ENCODE data around the gene CD24.
"Not testable (repeated sequence)": the region's sequence is repeated elsewhere in the genome, so short reads cannot be mapped to it uniquely, and the experiment has no call there.

The CD24 gene

GRCh38 chr6:106975738-106976064 is 1.2 kb upstream of the CD24 start:
- H3K4me3 ChIP-seq (ENCODE audit: low read length): peak overlapping the region; percentile 39
- no peak for TF ChIP-seq CTCF (conservative IDR thresholded peaks at IDR 0.05; ENCODE audit: low read depth, low read length)
- DNase-seq (ENCODE audit: low read depth): no peak

GRCh38 chr6:106974999-106975737 is 639 bp upstream of the CD24 start:
- TF ChIP-seq CTCF (conservative IDR thresholded peaks at IDR 0.05; ENCODE audit: low read depth, low read length): no peak
- H3K4me3 ChIP-seq (ENCODE audit: low read length): peak overlapping the region; percentile 55
- no peak for DNase-seq (ENCODE audit: low read depth)

- no peak for DNase-seq (ENCODE audit: low read depth)
- TF ChIP-seq CTCF (conservative IDR thresholded peaks at IDR 0.05; ENCODE audit: low read depth, low read length): no peak
- H3K4me3 ChIP-seq (ENCODE audit: low read length): peak overlapping the region; percentile 47
Measured at GRCh38 chr6:106973836-106974335, 643 bp downstream of the CD24 start.

- H3K4me3 ChIP-seq (ENCODE audit: low read length): peak overlapping the region; percentile 47
Measured at GRCh38 chr6:106973018-106973835, 1.3 kb downstream of the CD24 start.

GRCh38 chr6:106972500-106972899 is 2.0 kb downstream of the CD24 start:
- no peak overlapping the region for H3K4me3 ChIP-seq (ENCODE audit: low read length)
- TF ChIP-seq CTCF (conservative IDR thresholded peaks at IDR 0.05; ENCODE audit: low read depth, low read length): no peak
- no peak for DNase-seq (ENCODE audit: low read depth)

More at GRCh38 chr6:106973018-106973835, 1.3 kb downstream of the CD24 start:
- no peak for DNase-seq (ENCODE audit: low read depth)
- no peak for TF ChIP-seq CTCF (conservative IDR thresholded peaks at IDR 0.05; ENCODE audit: low read depth, low read length)

GRCh38 chr6:106970769-106971168 is 3.8 kb downstream of the CD24 start:
- not testable (repeated sequence) for DNase-seq (ENCODE audit: low read depth); H3K4me3 ChIP-seq (ENCODE audit: low read length)

GRCh38 chr6:106967936-106968555 is 6.5 kb downstream of the CD24 start:
- no peak for DNase-seq (ENCODE audit: low read depth)
- no peak for TF ChIP-seq CTCF (conservative IDR thresholded peaks at IDR 0.05; ENCODE audit: low read depth, low read length)
- no peak overlapping the region for H3K4me3 ChIP-seq (ENCODE audit: low read length)
